H7 (cell line): ENCODE measurements around the gene MAPK13. TPM values are rescaled to one million over a fixed set of nuclear protein-coding genes. Genes with fewer than 3 reads are reported as not detected.
"Not testable (repeated sequence)": the region's sequence is repeated elsewhere in the genome, so short reads cannot be mapped to it uniquely, and the experiment has no call there.

ENCODE experiments used
- DNase-seq: peaks from one replicate; pipeline ENCODE4 v3.0.0; 2012
- H3K27me3 ChIP-seq: 2 replicates; pipeline ENCODE4 v1.6.0; 2011; ENCODE audit warnings: mild to moderate bottlenecking, low read length; ENCODE audit not compliant: control insufficient read depth, insufficient read depth
- H3K36me3 ChIP-seq: replicated peaks from 2 replicates; pipeline ENCODE4 v1.5.1; 2011; ENCODE audit warnings: low read length; ENCODE audit not compliant: control insufficient read depth, insufficient read depth
- H3K4me3 ChIP-seq: 2 replicates; pipeline ENCODE4 v1.5.1; 2011; ENCODE audit warnings: low read depth, mild to moderate bottlenecking, control low read depth, low read length, moderate library complexity; ENCODE audit not compliant: insufficient read depth
- total RNA-seq: library from RNA; depleted of rRNA; stranded (reverse); fragments of >200 nt; shearing (Covaris generic); gene quantifications from 2 replicates; pipeline ENCODE4 v1.2.3, GENCODE V29; 2014

Gene MAPK13
- total RNA-seq, 1 experiment from 2014 or later: 3.2 TPM

DNA sequence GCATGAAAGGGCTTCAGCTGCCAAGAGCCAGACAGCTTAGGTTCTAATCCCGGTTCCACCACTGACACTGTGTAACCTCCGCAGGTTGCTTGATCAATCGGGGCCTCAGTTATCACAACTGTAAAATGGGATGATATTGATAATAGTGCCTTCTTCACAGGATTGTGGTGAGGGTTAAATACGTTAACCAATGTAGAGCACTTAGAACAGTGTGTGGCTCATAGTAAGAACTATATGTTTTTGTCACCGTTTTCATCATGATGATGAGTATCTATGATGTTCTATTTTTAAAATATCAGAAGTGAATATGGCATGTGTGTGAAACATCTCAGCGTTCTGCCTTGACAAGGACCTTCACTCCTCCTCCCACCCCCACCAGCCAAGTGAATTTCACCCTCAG lies 10.3 kb upstream of the MAPK13 start:
- Histone ChIP-seq H3K27me3 (no peaks in the 10 kb centered on the region), H3K36me3 (no peaks in the 10 kb centered on the region; the same call in 1 of the 2 replicates), H3K4me3 (no peak overlapping the region)
- DNase-seq: no peak

GRCh38 chr6:36120539-36120938 lies 9.8 kb upstream of the MAPK13 start:
- Histone ChIP-seq H3K4me3 (no peak overlapping the region), H3K27me3 (no peaks in the 10 kb centered on the region), H3K36me3 (no peaks in the 10 kb centered on the region; the same call in 1 of the 2 replicates)
- no peak for DNase-seq

- H3K4me3 ChIP-seq: no peak overlapping the region
- H3K36me3 ChIP-seq: no peaks in the 10 kb centered on the region; the same call in 1 of the 2 replicates
- DNase-seq: peak; percentile 26
Observed at GRCh38 chr6:36120979-36121786, 9.1 kb upstream of the MAPK13 start.

DNA sequence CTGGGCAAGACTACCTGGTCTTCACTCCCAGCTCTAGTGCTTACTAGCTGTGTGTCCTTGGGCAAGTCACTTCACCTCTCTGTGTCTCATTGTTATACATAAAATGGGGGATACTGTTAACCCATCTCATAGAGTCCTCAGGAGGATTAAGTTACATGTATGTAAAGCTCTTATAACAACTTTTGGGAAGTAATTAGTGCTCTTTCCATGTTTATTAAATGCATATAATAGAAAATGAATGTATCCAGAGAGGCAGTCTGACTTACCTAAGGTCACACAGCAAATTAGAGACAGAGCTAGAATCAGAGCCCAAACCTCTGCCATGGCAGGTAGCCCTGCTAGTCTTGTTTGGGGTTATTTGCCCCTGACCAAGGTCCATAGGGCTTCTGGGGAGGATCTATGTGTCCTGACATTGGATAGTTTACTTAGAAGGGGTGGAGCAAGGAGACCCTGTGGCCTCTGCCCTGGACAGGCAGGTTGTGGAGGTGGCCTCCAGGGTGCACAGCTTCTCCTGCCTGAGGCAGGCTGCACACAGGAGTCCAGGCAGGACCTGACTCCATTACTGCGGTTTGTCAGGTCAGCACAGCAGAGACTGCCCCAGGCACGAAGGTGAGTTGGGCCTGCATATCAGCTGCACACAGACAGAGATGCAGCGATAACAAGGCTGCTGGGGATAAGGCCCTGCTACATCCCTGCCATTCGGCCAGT lies 8.4 kb upstream of the MAPK13 start:
- Histone ChIP-seq H3K36me3 (no peaks in the 10 kb centered on the region; the same call in 1 of the 2 replicates), H3K27me3 (no peaks in the 10 kb centered on the region), H3K4me3 (no peak overlapping the region)
- no peak for DNase-seq

More at GRCh38 chr6:36120979-36121786, 9.1 kb upstream of the MAPK13 start:
- no peaks in the 10 kb centered on the region for H3K27me3 ChIP-seq

GRCh38 chr6:36122495-36123269 lies 7.6 kb upstream of the MAPK13 start:
- peak; percentile 5 for DNase-seq
- H3K36me3 ChIP-seq: no peaks in the 10 kb centered on the region
- no peak overlapping the region for H3K4me3 ChIP-seq
- no peaks in the 10 kb centered on the region for H3K27me3 ChIP-seq

DNA sequence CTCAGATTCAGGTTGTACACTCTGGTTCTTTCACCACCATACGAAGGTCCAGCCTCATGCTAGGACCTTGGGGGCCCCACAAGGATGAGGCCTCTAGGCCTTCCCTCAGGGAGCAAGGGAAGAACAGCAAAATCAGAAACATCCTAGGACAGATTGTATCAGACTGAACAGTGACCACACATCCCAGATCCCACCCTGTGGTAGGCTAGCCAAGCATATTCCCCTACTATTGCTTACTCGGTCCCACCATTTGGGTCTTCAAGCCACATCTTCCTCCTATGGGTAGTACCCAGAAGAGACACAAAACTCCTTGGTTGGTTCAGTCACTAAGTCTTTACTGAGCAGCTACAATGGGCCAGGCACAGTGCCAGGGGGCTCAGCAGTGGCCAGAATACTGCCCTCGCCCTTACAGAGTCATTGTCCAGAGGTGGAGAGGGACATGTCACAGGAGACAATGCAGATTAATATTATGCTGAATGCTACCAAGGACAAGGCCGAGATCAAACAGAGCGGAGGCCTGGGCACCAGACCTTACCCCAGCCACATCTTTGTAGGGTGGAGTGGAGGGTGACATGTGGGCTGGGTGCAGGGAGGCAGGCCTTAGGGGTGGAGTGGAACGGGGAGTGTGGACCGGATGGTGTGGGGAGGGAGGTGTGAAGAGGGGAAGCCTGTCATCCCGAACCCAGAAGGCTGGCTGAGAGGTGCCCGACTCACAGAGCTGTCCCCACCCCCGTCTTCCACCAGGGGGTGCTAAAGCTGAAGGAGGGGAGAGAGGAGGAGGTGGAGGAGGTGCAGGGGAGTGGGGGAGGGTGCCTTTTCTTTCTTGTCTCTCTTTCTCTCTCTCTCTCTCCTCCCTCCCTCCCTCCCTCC lies 6.8 kb upstream of the MAPK13 start:
- DNase-seq: peak; percentile 90
- Histone ChIP-seq H3K4me3 (no peak overlapping the region), H3K27me3 (no peaks in the 10 kb centered on the region), H3K36me3 (no peaks in the 10 kb centered on the region)

GRCh38 chr6:36124346-36124745 lies 6.0 kb upstream of the MAPK13 start:
- H3K4me3 ChIP-seq, H3K27me3 ChIP-seq, H3K36me3 ChIP-seq: not testable (repeated sequence)
- DNase-seq: peak; percentile 10

DNA sequence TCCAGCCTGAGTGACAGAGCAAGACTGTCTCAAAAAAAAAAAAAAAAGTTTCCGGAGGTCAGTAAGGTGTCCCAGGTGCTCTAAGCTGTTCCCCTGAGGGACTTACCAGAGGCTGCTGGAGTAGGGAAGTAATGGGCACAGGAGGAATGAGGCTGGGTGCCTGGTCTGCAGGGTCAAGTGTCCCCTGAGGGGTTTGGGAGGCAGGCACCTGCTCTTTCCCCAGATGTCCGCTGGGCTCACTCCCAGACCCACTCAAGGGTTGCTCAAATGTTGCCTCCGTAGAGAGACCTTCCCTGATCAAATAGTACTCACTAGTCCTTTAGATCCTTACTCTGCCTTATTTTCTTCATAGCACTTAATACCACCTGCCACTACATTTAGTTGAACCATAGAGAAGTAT lies 5.4 kb upstream of the MAPK13 start:
- no peak overlapping the region for H3K4me3 ChIP-seq
- peaks cover 2% of the 10 kb centered on the region; the same call in 1 of the 2 replicates for H3K27me3 ChIP-seq
- H3K36me3 ChIP-seq: no peaks in the 10 kb centered on the region
- DNase-seq: peak; percentile 12

GRCh38 chr6:36125575-36125974 lies 4.7 kb upstream of the MAPK13 start:
- no peak for DNase-seq
- Histone ChIP-seq H3K36me3 (no peaks in the 10 kb centered on the region), H3K4me3 (no peak overlapping the region), H3K27me3 (peaks cover 4% of the 10 kb centered on the region; the same call in 1 of the 2 replicates)

- DNase-seq: peak; percentile 8
- H3K36me3 ChIP-seq: no peaks in the 10 kb centered on the region
- peaks cover 8% of the 10 kb centered on the region for H3K27me3 ChIP-seq
- H3K4me3 ChIP-seq: no peak overlapping the region
Observed at GRCh38 chr6:36126121-36126520, 4.2 kb upstream of the MAPK13 start.

GRCh38 chr6:36126553-36127458 lies 3.5 kb upstream of the MAPK13 start:
- DNase-seq: peak; percentile 13
- Histone ChIP-seq H3K36me3 (no peaks in the 10 kb centered on the region), H3K4me3 (no peak overlapping the region), H3K27me3 (peaks cover 8% of the 10 kb centered on the region)

- DNase-seq: peak; percentile 41
- no peaks in the 10 kb centered on the region for H3K36me3 ChIP-seq
- H3K27me3 ChIP-seq: peaks cover 8% of the 10 kb centered on the region
- H3K4me3 ChIP-seq: no peak overlapping the region
Observed at GRCh38 chr6:36127462-36128016, 2.8 kb upstream of the MAPK13 start.

DNA sequence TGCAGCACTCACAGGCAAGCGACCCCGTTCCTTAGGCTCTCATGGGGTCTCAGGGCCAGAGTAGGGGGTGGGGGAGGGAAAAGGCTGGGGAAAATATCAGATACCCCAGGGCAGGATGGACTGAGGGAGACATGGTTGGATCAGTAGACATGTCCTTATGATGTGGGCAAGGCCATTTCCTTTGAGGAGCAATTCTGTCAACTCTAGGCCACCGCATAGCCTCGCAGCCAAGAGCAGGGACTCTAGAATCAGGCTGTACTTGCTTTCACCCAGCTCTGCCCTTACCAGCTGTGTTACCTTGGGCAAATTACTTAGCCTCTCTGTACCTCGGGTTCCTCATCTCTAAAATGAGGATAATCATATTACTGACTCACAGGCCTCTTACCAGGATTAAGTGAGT lies 2.2 kb upstream of the MAPK13 start:
- Histone ChIP-seq H3K36me3 (no peaks in the 10 kb centered on the region), H3K4me3 (no peak overlapping the region), H3K27me3 (peaks cover 8% of the 10 kb centered on the region)
- peak; percentile 18 for DNase-seq
